Esophagus mucosa (tissue), 1 donor: ENCODE data around the gene GABPB2. TPM values are rescaled to one million over a fixed set of nuclear protein-coding genes. Genes with fewer than 3 reads are reported as not detected.

Experiments used
- ATAC-seq: fragments of 200-7000 bp; cut with Tn5 transposase; one replicate; pipeline ENCODE4 v1.9.1; 2020
- total RNA-seq: library from RNA; stranded (reverse); gene quantifications from one replicate; pipeline ENCODE4 v1.2.4, GENCODE V29; 2023
- donor health status: DM: yes; HTN: yes; CAD: no.

GABPB2 gene
- total RNA-seq, 1 donor from 2014 or later = 10.6 TPM

DNA sequence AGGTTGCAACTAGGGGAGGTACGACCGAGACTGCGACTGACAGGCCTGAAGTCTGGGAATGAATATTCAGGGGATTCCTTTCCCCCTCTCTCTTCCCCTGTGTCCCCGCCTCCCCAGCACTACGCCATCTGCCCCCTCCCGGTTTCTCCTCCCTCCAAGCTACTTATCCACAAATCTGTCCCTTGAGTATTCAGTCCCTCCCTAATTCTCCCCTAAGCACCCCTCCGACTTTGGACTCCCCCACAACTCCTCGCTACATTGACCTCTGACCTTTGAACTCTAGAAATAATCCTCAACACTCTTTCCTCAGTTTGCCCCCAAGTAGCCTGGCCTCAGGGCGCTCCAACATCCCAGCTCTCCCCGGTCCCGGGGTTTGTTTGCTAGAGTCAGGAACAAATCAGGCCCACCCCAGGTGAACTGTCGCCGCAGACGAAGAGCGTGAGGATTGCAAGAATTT lies 94.7 kb downstream of the GABPB2 start:
- no peak for ATAC-seq

DNA sequence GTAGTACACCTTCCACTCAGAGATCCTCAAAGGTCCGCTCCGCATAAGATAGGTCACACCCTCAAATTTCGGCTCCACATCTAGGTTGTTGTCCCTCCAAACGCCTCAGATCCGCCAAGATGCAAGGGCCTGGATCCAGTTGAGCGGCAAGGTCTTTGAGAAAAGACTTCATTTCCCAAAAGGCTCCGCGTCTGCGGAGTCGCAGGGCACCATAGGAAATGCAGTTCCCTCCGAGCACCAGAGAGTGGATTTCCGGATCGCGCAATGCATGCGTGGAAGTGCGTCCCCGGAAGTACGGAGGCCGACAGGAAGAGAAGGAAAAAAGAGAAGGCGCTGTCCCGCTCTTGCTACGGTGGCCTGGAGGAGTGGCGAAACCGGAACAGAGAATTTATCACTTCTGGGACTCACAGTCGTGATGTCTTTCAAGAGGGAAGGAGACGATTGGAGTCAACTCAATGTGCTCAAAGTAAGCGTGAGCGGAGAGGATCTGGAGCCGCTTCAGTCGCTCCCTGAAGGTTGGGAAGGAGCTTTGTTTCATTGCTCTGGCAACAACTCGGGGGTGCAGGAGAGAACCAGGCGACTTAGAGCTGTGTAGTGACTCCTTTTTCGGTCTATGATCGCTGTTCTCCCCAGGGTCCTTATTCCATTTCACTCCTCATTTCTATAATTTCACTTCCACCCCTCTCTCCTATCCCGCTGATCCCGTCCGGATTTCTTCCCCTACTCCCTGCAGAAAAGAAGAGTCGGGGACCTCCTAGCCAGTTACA lies 95.4 kb downstream of the GABPB2 start, which contains the start of the genes LYSMD1 and SCNM1:
LYSMD1 (minus strand) TSS at position 165 of the 767 bp plus-strand sequence. CDS start 644 bp downstream, outside the sequence.
SCNM1 (plus strand) TSS at position 407 of the 767 bp plus-strand sequence; CDS start at position 416, 9 bp downstream.
- ATAC-seq = peak; percentile 93

DNA sequence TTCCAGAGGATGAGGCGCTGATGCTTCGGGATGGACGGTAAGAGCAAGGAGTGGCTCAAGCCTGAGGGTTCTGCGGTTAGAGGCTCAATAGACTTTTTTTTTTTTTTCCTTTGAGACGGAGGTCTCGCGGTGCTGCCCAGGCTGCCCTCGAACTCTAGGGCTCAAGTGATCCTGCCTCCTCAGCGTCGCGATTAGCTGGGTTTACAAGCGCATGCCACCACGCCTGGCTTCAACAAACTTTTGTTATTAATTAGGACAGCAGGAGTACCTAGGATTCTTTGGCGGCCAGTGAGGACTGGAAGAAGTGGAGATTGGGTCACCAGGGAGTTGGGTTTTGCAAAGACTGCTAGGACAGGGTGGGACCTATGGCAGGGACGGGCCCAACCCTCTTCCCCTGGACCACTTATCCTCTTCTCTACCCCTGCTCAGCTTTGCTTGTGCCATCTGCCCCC lies 96.0 kb downstream of the GABPB2 start:
- ATAC-seq = peak; percentile 32

DNA sequence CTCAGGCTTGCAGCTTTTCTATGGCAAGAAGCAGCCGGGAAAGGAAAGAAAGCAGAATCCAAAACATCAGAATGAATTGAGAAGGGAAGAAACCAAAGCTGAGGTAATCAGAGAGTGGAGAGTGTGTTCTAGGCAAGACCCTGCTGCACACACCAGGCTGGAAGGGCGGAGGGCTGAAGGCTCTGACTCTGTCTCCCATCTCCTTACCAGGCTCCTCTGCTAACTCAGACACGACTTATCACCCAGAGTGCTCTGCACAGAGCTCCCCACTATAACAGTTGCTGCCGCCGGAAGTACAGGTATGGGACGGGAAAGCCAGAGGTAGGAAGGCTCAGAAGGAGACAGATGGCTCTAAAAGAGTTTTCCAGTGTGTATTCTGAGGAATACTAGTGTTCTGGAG lies 96.6 kb downstream of the GABPB2 start:
- no peak for ATAC-seq

DNA sequence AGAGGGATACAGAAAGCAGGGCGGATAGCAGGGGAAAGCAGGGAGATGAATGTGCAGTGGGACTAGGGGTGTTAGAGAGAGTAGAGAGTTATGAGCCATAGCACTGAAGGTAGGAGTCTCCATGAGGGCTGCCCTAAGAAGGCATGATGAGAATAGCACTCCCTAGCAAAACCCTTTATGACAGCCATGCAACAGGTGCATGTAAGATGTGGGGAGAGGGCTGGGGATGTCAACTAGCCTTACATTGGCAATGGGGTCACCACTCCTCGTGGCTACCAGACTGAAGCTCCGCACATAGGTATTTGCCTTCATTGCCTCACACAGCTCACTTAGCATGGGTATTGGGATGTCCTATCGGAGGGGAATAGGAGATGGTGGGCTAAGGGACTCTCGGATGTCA lies 100.6 kb downstream of the GABPB2 start:
- no peak for ATAC-seq

Other genes with a start within 250 kb of the GABPB2 start
- gene ARNT, start 194.2 kb upstream of the GABPB2 start, total RNA-seq = 17.7 TPM
- gene CTXND2, start 183.6 kb upstream of the GABPB2 start, total RNA-seq = not detected
- gene SETDB1, start 144.4 kb upstream of the GABPB2 start, total RNA-seq = 24.3 TPM
- gene CERS2, start 95.9 kb upstream of the GABPB2 start, total RNA-seq = 49.8 TPM
- 0.40 TPM for gene ANXA9, start 88.5 kb upstream of the GABPB2 start, total RNA-seq
- gene MINDY1, start 63.9 kb upstream of the GABPB2 start, total RNA-seq = 33.4 TPM
- gene PRUNE1, start 62.3 kb upstream of the GABPB2 start, total RNA-seq = 14.3 TPM
- 55.8 TPM for gene BNIPL, start 34.2 kb upstream of the GABPB2 start, total RNA-seq
- 1.3 TPM for gene C1orf56, start 23.0 kb upstream of the GABPB2 start, total RNA-seq
- gene CDC42SE1, start 11.1 kb upstream of the GABPB2 start, total RNA-seq = 118 TPM
- gene MLLT11, start 10.4 kb upstream of the GABPB2 start, total RNA-seq = 0.80 TPM
- 0.88 TPM for gene SEMA6C, start 75.9 kb downstream of the GABPB2 start, total RNA-seq
- not detected for gene TNFAIP8L2, start 85.9 kb downstream of the GABPB2 start, total RNA-seq
- 5.0 TPM for gene LYSMD1, start 95.1 kb downstream of the GABPB2 start, total RNA-seq
- 30.6 TPM for gene SCNM1, start 95.4 kb downstream of the GABPB2 start, total RNA-seq
- not detected for gene TMOD4, start 105.2 kb downstream of the GABPB2 start, total RNA-seq
- gene VPS72, start 119.4 kb downstream of the GABPB2 start, total RNA-seq = 28.2 TPM
- 28.2 TPM for gene PIP5K1A, start 127.8 kb downstream of the GABPB2 start, total RNA-seq
- 126 TPM for gene PSMD4, start 184.0 kb downstream of the GABPB2 start, total RNA-seq
- 12.6 TPM for gene ZNF687, start 211.5 kb downstream of the GABPB2 start, total RNA-seq